GM19043 (cell line): ENCODE measurements around the gene ABCC10.
"Not testable (repeated sequence)": the region's sequence is repeated elsewhere in the genome, so short reads cannot be mapped to it uniquely, and the experiment has no call there.

ENCODE experiments used
- ATAC-seq: cut with Tn5 transposase; IDR thresholded peaks from one replicate; pipeline ENCODE4 v1.9.1; 2021; ENCODE audit warnings: low read depth; ENCODE audit not compliant: unreplicated experiment

Gene ABCC10

GRCh38 chr6:43464337-43464736, 37.0 kb downstream of the ABCC10 start:
- no peak for ATAC-seq

GRCh38 chr6:43465948-43466347, 38.6 kb downstream of the ABCC10 start:
- no peak for ATAC-seq

DNA sequence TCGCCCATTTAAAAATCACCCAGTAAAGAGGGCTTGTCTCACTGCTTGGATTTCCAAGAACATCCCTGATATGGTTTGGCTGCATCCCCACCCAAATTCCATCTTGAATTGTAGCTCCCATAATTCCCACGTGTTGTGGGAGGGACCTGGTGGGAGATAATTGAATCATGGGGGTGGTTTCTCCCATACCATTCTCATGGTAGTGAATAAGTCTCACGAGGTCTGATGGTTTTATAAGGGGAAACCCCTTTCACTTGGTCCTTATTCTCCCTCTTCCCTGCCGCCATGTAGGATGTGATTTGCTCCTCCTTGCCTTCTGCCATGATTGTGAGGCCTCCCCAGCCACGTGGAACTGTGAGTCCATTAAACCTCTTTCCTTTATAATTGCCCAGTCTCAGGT, 39.9 kb downstream of the ABCC10 start:
- ATAC-seq: not testable (repeated sequence)

DNA sequence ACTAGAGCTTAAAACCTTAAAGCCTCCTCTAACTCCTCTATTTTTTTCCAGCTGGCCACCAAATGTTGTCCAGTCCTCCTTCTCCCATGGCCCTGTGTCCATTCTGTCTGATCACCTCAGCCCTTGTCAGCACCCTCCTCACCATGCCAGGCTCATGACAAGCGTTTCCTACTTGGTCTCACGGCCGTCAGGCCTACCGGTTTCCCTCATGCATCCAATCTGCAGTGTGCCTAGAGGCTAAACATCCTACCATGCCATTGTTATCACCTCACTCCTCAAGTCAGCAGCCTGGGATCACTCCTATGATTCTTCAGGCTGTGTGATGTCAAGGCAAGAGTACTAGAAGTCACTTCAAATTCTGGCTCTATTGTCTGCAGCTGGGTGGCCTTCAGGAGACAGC, 40.4 kb downstream of the ABCC10 start:
- ATAC-seq: no peak

DNA sequence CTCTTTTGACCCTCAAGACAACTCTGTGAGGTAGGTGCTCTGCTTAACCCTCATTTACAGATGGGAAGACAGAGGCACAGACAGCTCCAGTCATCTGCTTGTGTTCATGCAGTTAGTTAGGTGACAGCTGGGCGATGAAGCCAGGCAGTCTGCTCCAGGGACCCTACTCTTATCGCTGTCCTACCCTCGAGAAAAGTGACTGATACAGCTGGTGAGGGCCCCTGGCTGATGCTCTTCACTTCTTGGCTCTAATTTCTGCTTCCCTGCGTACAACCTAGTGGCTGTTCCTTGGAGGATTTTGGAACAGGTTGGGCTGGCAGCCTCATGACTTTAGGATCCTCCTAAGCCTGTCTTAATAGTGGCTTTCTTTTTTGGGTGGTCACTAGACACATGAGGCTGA, 40.9 kb downstream of the ABCC10 start:
- no peak for ATAC-seq

DNA sequence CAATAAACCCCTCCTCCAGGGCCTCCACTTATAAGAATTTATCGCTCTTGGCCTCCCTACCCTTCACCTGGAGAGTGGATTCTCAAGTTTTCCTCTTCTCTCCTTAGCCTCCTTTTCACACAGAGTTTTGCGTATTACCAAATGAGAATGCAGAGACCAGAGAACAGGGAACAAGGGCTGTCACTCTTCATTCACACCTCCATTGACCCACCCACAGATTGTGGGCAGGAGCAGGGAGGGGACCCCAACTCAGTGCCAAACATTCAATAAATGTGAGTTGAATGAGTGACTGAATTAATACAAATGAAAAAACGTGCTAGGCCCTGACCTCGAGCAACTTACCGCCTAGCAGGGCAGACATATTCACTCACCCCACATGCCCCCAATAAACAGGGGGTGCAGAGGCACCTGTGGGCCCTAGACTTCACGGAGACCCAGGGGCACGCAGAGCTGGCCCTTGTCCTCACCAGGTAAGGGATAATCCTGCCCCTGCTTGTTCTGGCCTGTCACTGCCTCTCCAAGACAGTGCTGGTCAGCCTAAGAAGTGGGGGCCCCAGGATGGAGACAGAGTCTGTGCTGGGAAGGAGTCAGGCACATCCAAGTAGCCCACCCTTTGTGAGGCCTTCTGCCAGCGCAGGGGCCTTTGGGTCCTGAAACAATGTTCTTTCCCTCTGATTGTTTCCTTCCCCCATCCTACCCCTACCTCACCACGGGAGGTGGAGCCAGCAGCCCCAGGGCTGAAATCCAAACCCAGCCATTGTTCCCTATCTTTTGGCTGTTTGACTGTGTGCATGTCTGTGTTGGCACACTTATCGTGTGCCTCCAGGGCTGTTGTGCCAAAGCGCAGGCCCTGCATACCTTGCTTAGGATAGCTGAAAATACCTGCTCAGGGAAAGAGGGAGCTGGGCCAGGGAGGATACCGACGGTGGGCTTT, 41.7 kb downstream of the ABCC10 start:
- no peak for ATAC-seq

- no peak for ATAC-seq
These were observed 42.6 kb downstream of the ABCC10 start for GRCh38 chr6:43469947-43470346.

- no peak for ATAC-seq
These were observed 44.1 kb downstream of the ABCC10 start for GRCh38 chr6:43471399-43471798.

- ATAC-seq: no peak
These were observed 45.2 kb downstream of the ABCC10 start for GRCh38 chr6:43472515-43472914.

GRCh38 chr6:43475516-43475915, 48.2 kb downstream of the ABCC10 start:
- no peak for ATAC-seq

GRCh38 chr6:43476746-43477145, 49.4 kb downstream of the ABCC10 start:
- ATAC-seq: no peak

- peak; percentile 90 for ATAC-seq
These were observed 50.1 kb downstream of the ABCC10 start, which contains the start of gene TJAP1 for GRCh38 chr6:43477235-43478007. Gene TJAP1, plus strand, starts transcription at chr6:43477570. Its CDS starts 21,432 bp downstream, at chr6:43499002.

GRCh38 chr6:43478008-43478372, 50.6 kb downstream of the ABCC10 start:
- ATAC-seq: no peak

DNA sequence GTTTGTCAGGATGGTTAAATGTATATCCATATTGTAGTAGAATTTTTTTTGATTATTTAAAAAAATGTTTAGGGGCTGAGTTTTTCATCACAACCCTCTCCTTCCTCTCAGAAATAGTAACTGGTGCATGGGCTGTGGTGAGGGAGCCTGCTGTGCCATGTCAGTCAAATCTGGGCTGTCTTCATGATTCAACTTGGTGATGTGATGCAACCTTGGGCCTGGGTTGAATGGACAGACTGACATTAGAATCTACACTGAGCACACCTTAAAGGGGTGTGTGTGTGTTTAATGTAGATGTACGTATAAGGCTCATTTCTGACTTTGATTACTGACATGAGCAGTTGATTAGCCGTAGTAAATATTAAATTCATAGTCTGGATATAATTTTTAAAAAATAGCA, 53.7 kb downstream of the ABCC10 start:
- ATAC-seq: no peak

GRCh38 chr6:43481591-43482236, 54.4 kb downstream of the ABCC10 start:
- ATAC-seq: no peak

GRCh38 chr6:43488667-43489276, 61.4 kb downstream of the ABCC10 start:
- no peak for ATAC-seq

- no peak for ATAC-seq
These were observed 62.1 kb downstream of the ABCC10 start for GRCh38 chr6:43489277-43490072.

DNA sequence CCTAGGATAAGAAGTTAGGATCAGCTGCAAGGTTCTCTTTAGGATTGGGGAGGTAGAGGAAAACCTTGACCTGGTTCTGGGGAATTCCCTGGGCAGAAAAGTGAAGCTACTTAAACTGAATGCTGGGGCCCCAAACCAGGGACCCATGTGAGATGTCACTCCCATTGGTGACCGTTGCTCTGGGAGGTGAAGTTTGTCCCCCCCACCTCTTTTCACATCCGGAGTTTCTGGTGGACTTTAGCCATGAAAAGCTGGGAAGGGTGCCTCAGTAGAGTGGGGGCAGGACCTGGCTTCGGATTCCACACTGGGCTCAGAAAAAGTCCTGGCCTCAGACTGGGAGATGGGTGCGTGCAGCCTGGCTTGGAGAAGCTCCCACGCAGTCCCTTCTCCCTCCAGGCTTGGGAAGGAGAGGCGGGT, 63.2 kb downstream of the ABCC10 start:
- no peak for ATAC-seq

- ATAC-seq: no peak
These were observed 64.7 kb downstream of the ABCC10 start for GRCh38 chr6:43491750-43492661.
